Pancreas (tissue), 10 donors: ENCODE data around the gene TMEM97. TPM values are rescaled to one million over a fixed set of nuclear protein-coding genes. Genes with fewer than 3 reads are reported as not detected.
A peak's percentile ranks its signal among the peaks of the same experiment; 100 is the strongest.

Experiments
- ATAC-seq, 4 donors: fragments of 200-7000 bp; cut with Tn5 transposase; one replicate each; pipeline versions ENCODE4 v1.8.0 to v1.9.1; 2020; ENCODE audit warnings: mild to moderate bottlenecking in 4 of 4, moderate library complexity in 4 of 4
- DNase-seq, 6 donors: peaks; one replicate each; pipeline ENCODE4 v3.0.0-alpha.2; 2020
- FAIRE-seq: peaks from 2 replicates; lab custom pipeline; 2012; peaks lifted over from hg19 to GRCh38; lab: Jason Lieb, UNC
- H3K27ac ChIP-seq, 4 donors: fragments of 200-600 bp; sonication (generic); 1 replicate in 3 of 4; 2 replicates in 1 of 4; pipeline versions ENCODE4 v1.5.0 to v1.8.0; 2020
- H3K27me3 ChIP-seq, 4 donors: fragments of 200-600 bp; one replicate each; pipeline ENCODE4 v1.8.0; 2021
- H3K36me3 ChIP-seq, 3 donors: fragments of 200-600 bp; sonication (generic) in 1 of 3; one replicate each; pipeline versions ENCODE4 v1.5.0 to v1.8.0; 2020 to 2021
- H3K4me1 ChIP-seq, 3 donors: fragments of 200-600 bp; one replicate each; pipeline ENCODE4 v1.8.0; 2021
- H3K4me3 ChIP-seq, 4 donors: fragments of 200-600 bp; sonication (generic) in 2 of 4; one replicate each; pipeline versions ENCODE4 v1.5.0 to v1.8.0; 2020 to 2021
- H3K9me3 ChIP-seq, 4 donors: fragments of 200-600 bp; one replicate each; pipeline ENCODE4 v1.8.0; 2021
- WGBS, 2 donors: extraction: QIAGEN DNeasy Blood & Tissue Kit; methylation state at CpG; one replicate each; pipeline ENCODE4 v1.1.7; 2013; 5-methylcytosine and 5-hydroxymethylcytosine counted together
- intact Hi-C, 3 donors: fragments of 100-400 bp; cut with DNase I; formaldehyde crosslinking; loops; one replicate each; pipeline versions ENCODE4 v1.11.1 to v1.14.2; 2022
- polyA plus RNA-seq, 2 donors: library from polyadenylated mRNA; stranded (reverse); fragments of 200-250 nt; gene quantifications; one replicate each; pipeline ENCODE4 v1.2.3, GENCODE V29; 2013
- total RNA-seq, 6 donors: library from RNA; stranded (reverse); fragmentation: NEBNext Ultra II Directional in 4 of 6; extraction: Animal tissue kit (Norgen Biotek cat#: 25700) in 4 of 6; gene quantifications; one replicate each; pipeline versions ENCODE4 v1.2.1 to v1.2.4, GENCODE V29; 2021 to 2023
- TF ChIP-seq, protein P1 (sequence below), 4 donors: fragments of 200-600 bp; sonication (generic) in 3 of 4; IDR thresholded peaks; one replicate each; pipeline versions ENCODE4 v1.5.0 to v1.8.0; 2021; ENCODE audit warnings: antibody characterized with exemption in 4 of 4
- donor health status: healthy with polysubstance abuse.
- donor health status: DM: no; HTN: no; CAD: no; lungs with moderate emphysema.
- donor health status: DM: no; HTN: no; CAD: no.
- donor health status: control.
- donor health status: control.
- donor health status: Bipolar disorder and iron deficiency.
- donor health status: DM: yes; HTN: yes; CAD: no.
- donor health status: DM: no; HTN: no; CAD: no.
- donor health status: DM: no; HTN: no; CAD: no.
- donor health status: DM: yes; HTN: yes; CAD: no.

The TMEM97 gene
- total and polyA plus RNA-seq, 8 donors, result 13.1 to 129 (median 102) TPM

DNA sequence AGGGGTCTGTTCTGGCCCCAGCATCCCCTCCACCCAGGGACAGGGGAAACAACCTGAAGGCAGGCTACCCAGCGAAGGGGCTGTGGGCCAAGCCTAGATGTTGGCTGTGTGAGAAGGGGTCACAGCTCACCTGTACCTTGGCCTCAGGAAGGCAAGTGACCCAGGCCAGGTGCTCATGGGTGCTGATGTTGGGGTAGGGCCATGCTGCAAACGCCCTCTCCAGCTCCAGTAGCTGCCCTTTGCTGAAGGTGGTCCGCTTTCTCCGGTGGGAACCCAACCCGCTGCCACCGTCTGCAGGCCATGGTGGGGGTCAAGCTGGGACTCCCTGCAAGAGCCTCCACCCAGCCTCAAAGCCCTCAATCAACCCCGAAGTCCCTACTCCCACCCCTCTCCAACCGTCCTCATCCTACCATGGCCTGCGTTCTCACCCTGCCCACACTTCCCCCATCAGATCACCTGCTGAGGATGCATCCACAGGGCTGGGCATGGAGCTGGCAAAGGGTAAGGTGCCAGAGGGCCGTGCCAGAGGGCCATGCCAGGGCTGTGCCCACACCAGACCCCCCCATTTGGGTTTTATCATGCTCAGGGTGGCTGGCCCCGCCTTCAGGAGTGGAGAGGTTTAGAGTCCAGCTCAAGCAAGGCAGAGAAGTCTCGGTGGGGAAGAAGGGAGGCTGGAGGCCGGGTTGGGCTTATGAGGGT is 45.8 kb downstream of the TMEM97 start, which contains the start of gene SEBOX:
Gene SEBOX (minus strand): TSS at position 535 of the 699 bp plus-strand sequence. CDS start 48 bp downstream, at position 487.
- FAIRE-seq (no peak), DNase-seq (peak in 1 of 6 donors; percentile 34), ATAC-seq (no peak)
- Histone ChIP-seq H3K9me3 (no peaks in the 10 kb centered on the region), H3K27ac (no peak within 1 kb of the TSS), H3K4me3 (no peak within 1 kb of the TSS), H3K27me3 (no peaks in the 10 kb centered on the region), H3K36me3 (peaks cover 3 to 25% (median 12%) of the 10 kb centered on the region in 3 donors), H3K4me1 (peaks cover 0 to 4% (median 0%) of the 10 kb centered on the region in 3 donors)
- TF ChIP-seq, protein P1, sequence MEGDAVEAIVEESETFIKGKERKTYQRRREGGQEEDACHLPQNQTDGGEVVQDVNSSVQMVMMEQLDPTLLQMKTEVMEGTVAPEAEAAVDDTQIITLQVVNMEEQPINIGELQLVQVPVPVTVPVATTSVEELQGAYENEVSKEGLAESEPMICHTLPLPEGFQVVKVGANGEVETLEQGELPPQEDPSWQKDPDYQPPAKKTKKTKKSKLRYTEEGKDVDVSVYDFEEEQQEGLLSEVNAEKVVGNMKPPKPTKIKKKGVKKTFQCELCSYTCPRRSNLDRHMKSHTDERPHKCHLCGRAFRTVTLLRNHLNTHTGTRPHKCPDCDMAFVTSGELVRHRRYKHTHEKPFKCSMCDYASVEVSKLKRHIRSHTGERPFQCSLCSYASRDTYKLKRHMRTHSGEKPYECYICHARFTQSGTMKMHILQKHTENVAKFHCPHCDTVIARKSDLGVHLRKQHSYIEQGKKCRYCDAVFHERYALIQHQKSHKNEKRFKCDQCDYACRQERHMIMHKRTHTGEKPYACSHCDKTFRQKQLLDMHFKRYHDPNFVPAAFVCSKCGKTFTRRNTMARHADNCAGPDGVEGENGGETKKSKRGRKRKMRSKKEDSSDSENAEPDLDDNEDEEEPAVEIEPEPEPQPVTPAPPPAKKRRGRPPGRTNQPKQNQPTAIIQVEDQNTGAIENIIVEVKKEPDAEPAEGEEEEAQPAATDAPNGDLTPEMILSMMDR (IDR thresholded peaks at IDR 0.05), result no peak
- intact Hi-C loops, result no loop called here
- 90 to 95% methylated on average over 13 of the region's 13 CpGs for WGBS, 2 donors

GRCh38 chr17:28365487-28365886 is 46.5 kb downstream of the TMEM97 start:
- TF ChIP-seq, protein P1 (IDR thresholded peaks at IDR 0.05), result no peak
- WGBS, 2 donors, result 85 to 93% methylated on average over 3 of the region's 3 CpGs
- FAIRE-seq, result no peak
- no peaks in the 10 kb centered on the region for H3K9me3 ChIP-seq
- intact Hi-C loops, result no loop called here
- peaks cover 3 to 18% (median 5%) of the 10 kb centered on the region in 3 donors for H3K36me3 ChIP-seq
- no peak overlapping the region for H3K27ac ChIP-seq
- no peak for ATAC-seq
- no peak overlapping the region for H3K4me3 ChIP-seq
- H3K4me1 ChIP-seq, result peaks cover 1 to 11% (median 7%) of the 10 kb centered on the region in 3 donors
- H3K27me3 ChIP-seq, result no peaks in the 10 kb centered on the region
- peak in 1 of 6 donors; percentile 30 for DNase-seq

- H3K9me3 ChIP-seq, result no peaks in the 10 kb centered on the region
- intact Hi-C loops, result no loop called here
- TF ChIP-seq, protein P1 (IDR thresholded peaks at IDR 0.05), result no peak
- peaks cover 9 to 18% (median 13%) of the 10 kb centered on the region in 3 donors for H3K4me1 ChIP-seq
- no peak overlapping the region for H3K4me3 ChIP-seq
- 64 to 67% methylated on average over 1 of the region's 1 CpG for WGBS, 2 donors
- FAIRE-seq (no peak), ATAC-seq (no peak), DNase-seq (no peak)
- H3K27ac ChIP-seq, result no peak overlapping the region
- no peaks in the 10 kb centered on the region for H3K27me3 ChIP-seq
- peaks cover 0 to 7% (median 0%) of the 10 kb centered on the region in 3 donors for H3K36me3 ChIP-seq
These were observed 47.6 kb downstream of the TMEM97 start for GRCh38 chr17:28366605-28367004.

GRCh38 chr17:28367641-28368305 is 48.8 kb downstream of the TMEM97 start:
- DNase-seq (no peak), ATAC-seq (no peak), FAIRE-seq (no peak)
- 84 to 86% methylated on average over 21 of the region's 21 CpGs for WGBS, 2 donors
- no peak overlapping the region for H3K27ac ChIP-seq
- H3K4me1 ChIP-seq, result peaks cover 9 to 25% (median 13%) of the 10 kb centered on the region in 3 donors
- intact Hi-C loops, result no loop called here
- no peaks in the 10 kb centered on the region for H3K27me3 ChIP-seq
- TF ChIP-seq, protein P1 (IDR thresholded peaks at IDR 0.05), result no peak
- no peaks in the 10 kb centered on the region for H3K9me3 ChIP-seq
- H3K4me3 ChIP-seq, result no peak overlapping the region
- H3K36me3 ChIP-seq, result peaks cover 0 to 5% (median 0%) of the 10 kb centered on the region in 3 donors
